ENCODE results near the gene SEC24D.

DNA sequence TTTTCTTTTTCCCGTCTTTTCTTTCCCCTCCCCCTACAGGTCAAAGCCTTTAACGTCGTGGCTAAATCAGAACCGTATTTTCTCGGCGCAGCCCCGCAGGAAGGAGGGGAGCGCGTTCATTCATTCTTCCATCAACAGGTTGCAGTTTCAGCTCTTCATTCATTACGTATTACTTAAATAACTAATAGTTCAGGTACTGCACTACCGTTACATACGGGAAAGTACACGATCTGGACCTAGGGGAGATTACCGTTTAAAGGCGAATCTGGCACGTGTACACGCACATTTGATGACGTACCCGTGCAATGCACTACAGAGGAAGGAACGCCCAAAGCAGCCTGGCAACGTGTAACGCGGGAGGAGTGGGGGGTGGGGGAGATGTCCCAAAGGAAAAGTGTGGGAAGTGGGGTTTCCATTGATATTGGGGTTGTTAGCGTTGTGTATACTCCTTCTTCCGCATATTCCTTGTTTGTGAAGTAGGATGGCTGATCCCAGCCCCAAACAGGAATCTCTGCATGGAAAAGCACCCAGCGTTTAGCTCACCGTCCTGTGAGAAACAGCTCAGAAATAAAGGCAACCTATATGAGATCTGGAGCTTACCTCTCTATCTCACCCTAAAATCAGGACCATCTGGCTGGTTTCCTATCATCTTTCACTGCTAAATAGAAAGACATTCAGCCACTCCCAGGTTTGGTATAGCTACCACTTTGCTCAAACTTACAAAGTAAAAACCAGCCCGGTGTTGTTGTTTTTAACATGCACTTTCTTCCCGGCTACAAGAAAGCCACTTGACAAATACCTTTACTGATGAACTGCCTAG, 585 bp upstream of the SEC24D start:
- TF ChIP-seq, protein P1, sequence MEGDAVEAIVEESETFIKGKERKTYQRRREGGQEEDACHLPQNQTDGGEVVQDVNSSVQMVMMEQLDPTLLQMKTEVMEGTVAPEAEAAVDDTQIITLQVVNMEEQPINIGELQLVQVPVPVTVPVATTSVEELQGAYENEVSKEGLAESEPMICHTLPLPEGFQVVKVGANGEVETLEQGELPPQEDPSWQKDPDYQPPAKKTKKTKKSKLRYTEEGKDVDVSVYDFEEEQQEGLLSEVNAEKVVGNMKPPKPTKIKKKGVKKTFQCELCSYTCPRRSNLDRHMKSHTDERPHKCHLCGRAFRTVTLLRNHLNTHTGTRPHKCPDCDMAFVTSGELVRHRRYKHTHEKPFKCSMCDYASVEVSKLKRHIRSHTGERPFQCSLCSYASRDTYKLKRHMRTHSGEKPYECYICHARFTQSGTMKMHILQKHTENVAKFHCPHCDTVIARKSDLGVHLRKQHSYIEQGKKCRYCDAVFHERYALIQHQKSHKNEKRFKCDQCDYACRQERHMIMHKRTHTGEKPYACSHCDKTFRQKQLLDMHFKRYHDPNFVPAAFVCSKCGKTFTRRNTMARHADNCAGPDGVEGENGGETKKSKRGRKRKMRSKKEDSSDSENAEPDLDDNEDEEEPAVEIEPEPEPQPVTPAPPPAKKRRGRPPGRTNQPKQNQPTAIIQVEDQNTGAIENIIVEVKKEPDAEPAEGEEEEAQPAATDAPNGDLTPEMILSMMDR (IDR thresholded peaks at IDR 0.05; ENCODE audit: low read depth, low read length, poor library complexity, severe bottlenecking): no peak
- no peak for TF ChIP-seq EZH2phosphoT487 (IDR thresholded peaks at IDR 0.05; ENCODE audit: borderline replicate concordance, low read length)

Measured in DOHH2 (cell line).